Nephron progenitor cell (in vitro differentiated cells): ENCODE measurements around the gene ENTPD8.

Experiments used
- DNase-seq: peaks from one replicate; pipeline ENCODE4 v3.0.0; 2021
- H3K27ac Mint-ChIP-seq: 2 replicates; pipeline ENCODE4 v1.8.0; 2021; ENCODE audit warnings: mild to moderate bottlenecking, moderate library complexity, mixed read lengths
- H3K27me3 Mint-ChIP-seq: 2 replicates; pipeline ENCODE4 v1.8.0; 2021; ENCODE audit warnings: mild to moderate bottlenecking, low read depth, mixed read lengths; ENCODE audit not compliant: poor library complexity
- H3K36me3 Mint-ChIP-seq: 2 replicates; pipeline ENCODE4 v1.8.0; 2021; ENCODE audit warnings: low read depth, mixed read lengths
- H3K4me1 Mint-ChIP-seq: 2 replicates; pipeline ENCODE4 v1.8.0; 2021; ENCODE audit warnings: mixed read lengths
- H3K4me3 Mint-ChIP-seq: 2 replicates; pipeline ENCODE4 v1.8.0; 2021; ENCODE audit warnings: mild to moderate bottlenecking, moderate library complexity, mixed read lengths
- H3K9me3 Mint-ChIP-seq: 2 replicates; pipeline ENCODE4 v1.8.0; 2021; ENCODE audit warnings: mild to moderate bottlenecking, moderate library complexity, mixed read lengths
- TF ChIP-seq, protein P1 (sequence below): fragments of 200-600 bp; sonication (generic); IDR thresholded peaks from 2 replicates; pipeline ENCODE4 v1.5.0; 2021; ENCODE audit warnings: antibody characterized with exemption

Gene ENTPD8

DNA sequence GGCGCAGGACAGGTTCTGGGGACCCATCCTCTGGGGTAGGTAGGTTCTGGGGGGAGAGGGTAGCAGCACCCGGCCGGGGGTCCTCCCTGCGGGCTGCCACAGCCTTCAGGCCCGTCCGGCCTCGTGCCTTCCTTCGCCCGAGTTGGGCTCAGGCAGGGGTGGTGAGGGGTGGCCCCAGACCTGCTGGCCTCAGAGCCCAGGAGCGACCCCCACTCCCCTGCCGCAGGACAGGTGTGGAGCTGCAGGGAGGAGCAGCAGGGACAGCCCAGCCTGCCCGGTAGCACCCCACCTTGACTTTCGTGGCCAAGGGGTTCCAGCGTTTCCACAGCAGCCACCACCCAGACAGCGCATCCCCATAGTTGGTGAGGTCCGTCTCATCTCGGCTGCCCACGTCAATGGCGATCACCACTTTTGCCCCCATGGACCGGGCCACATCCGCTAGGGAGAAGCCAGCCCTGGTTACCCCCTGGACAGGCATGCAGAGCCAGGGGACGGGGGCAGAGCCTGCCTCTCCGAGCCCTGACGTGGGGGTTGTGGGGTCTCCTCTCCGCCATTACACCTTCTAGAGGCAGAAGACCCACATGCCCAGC lies 21.3 kb upstream of the ENTPD8 start:
- H3K36me3 Mint-ChIP-seq = no peaks in the 10 kb centered on the region
- H3K4me3 Mint-ChIP-seq = no peak overlapping the region
- H3K27ac Mint-ChIP-seq = no peak overlapping the region
- TF ChIP-seq, protein P1, sequence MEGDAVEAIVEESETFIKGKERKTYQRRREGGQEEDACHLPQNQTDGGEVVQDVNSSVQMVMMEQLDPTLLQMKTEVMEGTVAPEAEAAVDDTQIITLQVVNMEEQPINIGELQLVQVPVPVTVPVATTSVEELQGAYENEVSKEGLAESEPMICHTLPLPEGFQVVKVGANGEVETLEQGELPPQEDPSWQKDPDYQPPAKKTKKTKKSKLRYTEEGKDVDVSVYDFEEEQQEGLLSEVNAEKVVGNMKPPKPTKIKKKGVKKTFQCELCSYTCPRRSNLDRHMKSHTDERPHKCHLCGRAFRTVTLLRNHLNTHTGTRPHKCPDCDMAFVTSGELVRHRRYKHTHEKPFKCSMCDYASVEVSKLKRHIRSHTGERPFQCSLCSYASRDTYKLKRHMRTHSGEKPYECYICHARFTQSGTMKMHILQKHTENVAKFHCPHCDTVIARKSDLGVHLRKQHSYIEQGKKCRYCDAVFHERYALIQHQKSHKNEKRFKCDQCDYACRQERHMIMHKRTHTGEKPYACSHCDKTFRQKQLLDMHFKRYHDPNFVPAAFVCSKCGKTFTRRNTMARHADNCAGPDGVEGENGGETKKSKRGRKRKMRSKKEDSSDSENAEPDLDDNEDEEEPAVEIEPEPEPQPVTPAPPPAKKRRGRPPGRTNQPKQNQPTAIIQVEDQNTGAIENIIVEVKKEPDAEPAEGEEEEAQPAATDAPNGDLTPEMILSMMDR = no peak
- H3K4me1 Mint-ChIP-seq = peaks cover 4% of the 10 kb centered on the region
- H3K27me3 Mint-ChIP-seq = peaks cover 20% of the 10 kb centered on the region
- no peaks in the 10 kb centered on the region for H3K9me3 Mint-ChIP-seq
- no peak for DNase-seq

DNA sequence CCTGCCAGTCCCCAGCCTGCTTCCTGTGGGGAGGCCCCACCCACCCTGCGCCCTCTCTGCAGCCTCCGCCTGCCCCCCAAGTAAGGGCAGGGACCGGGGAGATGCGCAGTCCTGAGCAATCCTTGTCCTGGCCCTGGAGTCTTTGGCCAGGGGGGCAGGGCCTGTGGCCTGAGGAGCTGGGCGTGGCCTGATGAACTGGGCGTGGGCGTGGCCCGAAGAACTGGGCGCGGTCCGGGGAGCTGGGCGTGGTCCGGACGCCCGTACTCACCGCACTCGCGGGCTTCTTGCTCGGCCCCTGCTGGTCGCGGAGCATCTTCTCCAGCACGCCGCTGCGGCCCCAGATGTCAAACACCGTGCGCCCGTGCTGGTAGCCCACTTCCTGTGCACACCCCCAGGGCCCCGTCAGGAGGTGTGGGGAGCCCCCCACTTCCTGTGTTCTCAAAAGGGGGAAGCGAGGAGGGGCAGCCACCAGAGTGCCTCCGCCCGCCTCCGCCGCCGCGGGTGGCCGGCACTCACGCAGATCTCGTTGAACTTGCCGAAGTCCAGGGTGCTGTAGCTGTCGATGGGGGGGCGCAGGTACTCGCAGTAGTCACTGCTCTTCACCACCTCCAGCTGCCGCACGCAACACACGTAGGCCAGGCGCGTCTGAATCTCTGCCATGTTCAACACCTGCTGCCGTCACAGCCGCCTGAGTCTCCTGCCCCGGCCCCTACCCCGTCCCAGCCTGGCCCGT lies 20.7 kb upstream of the ENTPD8 start:
- Mint-ChIP-seq H3K27me3 (peaks cover 18% of the 10 kb centered on the region), H3K36me3 (no peaks in the 10 kb centered on the region), H3K4me3 (no peak overlapping the region), H3K9me3 (no peaks in the 10 kb centered on the region), H3K4me1 (peaks cover 5% of the 10 kb centered on the region), H3K27ac (no peak overlapping the region)
- DNase-seq = peak; percentile 83
- TF ChIP-seq, protein P1 = no peak

DNA sequence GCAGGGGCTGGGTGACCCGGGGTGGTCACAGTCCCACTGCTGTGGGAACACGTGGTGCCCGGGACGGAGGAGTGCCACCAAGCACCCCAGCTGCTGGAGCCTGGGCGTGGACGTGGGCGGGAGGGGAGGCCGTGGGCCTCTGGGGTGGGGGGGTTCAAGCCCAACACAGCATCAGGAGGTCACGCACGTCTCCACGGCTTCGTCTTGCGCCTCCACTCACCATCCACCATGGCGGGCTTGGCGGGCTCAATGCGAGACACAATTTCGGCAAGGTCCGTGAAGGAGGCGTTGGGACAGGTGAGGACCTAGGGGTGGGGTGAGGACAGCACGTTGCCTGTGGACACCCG lies 20.1 kb upstream of the ENTPD8 start:
- Mint-ChIP-seq H3K36me3 (peaks cover 5% of the 10 kb centered on the region), H3K27ac (no peak overlapping the region), H3K4me3 (no peak overlapping the region), H3K9me3 (no peaks in the 10 kb centered on the region), H3K4me1 (peaks cover 10% of the 10 kb centered on the region), H3K27me3 (peaks cover 18% of the 10 kb centered on the region)
- TF ChIP-seq, protein P1 = no peak
- no peak for DNase-seq

DNA sequence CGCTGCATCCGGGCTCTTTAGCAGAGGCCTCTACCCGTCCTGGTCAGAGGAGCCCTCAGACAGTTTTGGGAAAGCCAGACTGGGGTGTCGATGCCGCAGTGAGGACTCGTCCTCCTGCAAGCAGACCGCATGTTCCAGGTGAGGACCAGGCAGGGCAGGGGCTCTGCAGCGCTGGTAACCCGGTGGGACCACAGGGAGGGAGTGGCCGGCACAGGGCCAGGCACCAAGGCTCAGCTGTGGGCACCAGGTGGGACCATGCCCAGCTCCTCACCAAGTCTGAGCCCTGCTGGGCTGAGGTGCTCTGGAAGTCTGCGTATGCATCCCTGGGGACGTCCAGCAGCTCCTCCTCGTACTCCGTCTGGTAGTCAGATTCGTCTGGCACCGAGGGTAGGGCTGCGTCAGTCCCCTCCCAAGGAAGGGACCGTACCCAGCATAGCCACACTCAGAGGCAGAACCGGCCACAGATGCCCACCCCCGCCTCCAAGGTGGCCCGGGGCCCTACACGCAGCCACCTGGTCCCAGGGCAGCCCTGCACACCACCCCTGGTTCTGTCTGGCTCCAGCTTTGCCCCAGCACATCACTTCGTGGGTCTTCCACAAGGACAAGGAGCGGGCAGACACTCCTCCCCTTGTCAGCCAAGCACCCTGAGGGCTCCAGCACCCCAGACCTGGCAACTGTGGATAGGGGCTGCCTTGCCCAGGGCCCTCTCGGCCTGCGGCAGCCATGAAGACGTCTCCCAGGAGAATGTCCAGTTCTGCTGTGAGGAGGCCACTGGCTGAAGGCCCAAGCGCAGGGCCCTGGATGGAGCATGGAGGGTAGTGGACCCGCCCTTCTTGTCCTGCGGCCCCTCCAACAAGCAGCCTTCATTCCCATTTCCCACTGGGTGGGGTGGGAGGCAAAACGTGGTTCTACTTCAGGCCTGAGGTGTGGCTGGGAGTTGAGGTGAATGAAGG lies 19.5 kb upstream of the ENTPD8 start:
- TF ChIP-seq, protein P1 = no peak
- Mint-ChIP-seq H3K27ac (no peak overlapping the region), H3K9me3 (no peaks in the 10 kb centered on the region), H3K4me3 (no peak overlapping the region), H3K27me3 (peaks cover 18% of the 10 kb centered on the region), H3K36me3 (peaks cover 12% of the 10 kb centered on the region), H3K4me1 (peaks cover 13% of the 10 kb centered on the region)
- DNase-seq = no peak

DNA sequence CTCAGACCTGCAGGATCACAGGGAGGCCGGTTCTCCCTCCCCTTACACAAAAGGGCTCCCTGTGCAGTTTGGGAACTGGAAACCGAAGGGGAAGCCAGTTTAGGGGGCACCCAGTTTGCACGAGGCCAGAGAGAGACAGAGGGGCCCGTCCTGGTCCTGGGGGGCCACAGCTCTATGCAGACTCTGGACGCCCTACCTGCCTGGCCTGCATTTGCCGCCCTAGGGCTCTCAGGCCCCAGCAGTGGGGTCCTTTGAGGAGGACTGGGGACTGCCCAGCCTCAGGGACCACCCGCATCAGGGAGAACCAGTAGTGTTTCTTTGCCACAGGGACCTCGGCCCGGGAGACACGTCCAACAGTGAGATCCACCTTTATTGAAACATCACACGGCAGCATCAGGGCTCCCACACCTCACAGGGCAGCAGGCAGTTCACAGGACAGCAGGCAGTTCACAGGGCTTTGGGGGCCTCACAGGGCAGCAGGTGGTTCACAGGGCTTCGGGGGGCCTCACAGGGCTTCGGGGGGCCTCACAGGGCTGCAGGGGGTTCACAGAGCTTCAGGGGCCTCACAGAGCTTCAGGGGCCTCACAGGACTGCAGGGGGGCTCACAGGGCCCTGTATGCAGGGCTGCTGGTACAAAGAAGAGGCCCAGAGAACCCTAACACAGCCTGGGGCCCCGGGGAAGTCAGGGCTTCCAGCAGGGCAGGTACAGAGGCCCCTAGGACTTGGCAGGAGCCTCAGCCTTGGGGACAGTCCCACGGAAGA lies 18.6 kb upstream of the ENTPD8 start:
- Mint-ChIP-seq H3K4me1 (peaks cover 14% of the 10 kb centered on the region), H3K27ac (no peak overlapping the region), H3K4me3 (no peak overlapping the region), H3K36me3 (peaks cover 12% of the 10 kb centered on the region), H3K27me3 (peaks cover 18% of the 10 kb centered on the region), H3K9me3 (no peaks in the 10 kb centered on the region)
- TF ChIP-seq, protein P1 = no peak
- no peak for DNase-seq
